OCI-M2 (cell line): Measurements from ENCODE around the gene FOCAD.
"Not testable (repeated sequence)": the region's sequence is repeated elsewhere in the genome, so short reads cannot be mapped to it uniquely, and the experiment has no call there.

ENCODE experiments used
- DNase-seq: peaks from one replicate; lab custom pipeline; 2025; ENCODE audit not compliant: unreplicated experiment; lab: John Stamatoyannopoulos, UW

FOCAD gene

DNA sequence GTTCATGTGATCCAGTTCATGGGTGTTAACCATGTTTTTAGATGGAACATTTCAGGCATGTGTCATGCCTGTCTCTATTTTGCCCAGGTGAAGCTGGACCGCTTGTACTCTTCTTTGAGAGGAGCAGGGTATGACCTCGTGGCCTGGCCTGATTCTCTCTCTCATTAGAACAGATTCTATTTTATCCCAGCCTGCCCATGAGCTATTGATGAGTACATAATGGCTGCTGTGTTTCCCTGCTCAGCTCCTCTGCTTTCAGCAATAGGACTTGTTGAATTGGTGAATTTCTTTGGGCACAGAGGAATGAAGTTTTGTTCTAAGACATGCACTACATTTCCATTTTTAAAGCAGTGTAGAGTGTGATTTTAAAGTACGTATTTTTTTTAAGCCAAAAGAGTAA is 261.2 kb downstream of the FOCAD start:
- DNase-seq: no peak

- DNase-seq: no peak
Observed at GRCh38 chr9:20945856-20946255, 261.8 kb downstream of the FOCAD start.

DNA sequence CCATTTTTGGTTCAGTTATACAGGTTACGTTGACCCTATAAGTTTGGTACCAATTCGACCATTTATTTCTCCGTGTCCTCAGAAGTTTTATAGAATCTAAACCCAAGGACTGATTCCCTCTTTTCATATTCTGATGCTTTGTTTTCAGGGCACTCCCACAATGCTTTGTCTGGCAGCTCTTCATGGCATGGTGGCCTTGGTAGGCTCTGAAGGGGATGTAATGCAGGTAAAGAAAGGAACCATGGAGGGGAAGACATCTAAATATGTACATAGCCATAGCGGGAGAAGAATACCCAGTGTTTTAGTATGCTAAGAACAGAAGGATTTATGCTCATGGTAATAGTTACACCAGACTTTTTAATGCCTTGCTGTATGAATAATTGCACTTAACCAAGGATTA is 264.6 kb downstream of the FOCAD start:
- DNase-seq: no peak

GRCh38 chr9:20950707-20951106 is 266.6 kb downstream of the FOCAD start:
- DNase-seq: no peak

DNA sequence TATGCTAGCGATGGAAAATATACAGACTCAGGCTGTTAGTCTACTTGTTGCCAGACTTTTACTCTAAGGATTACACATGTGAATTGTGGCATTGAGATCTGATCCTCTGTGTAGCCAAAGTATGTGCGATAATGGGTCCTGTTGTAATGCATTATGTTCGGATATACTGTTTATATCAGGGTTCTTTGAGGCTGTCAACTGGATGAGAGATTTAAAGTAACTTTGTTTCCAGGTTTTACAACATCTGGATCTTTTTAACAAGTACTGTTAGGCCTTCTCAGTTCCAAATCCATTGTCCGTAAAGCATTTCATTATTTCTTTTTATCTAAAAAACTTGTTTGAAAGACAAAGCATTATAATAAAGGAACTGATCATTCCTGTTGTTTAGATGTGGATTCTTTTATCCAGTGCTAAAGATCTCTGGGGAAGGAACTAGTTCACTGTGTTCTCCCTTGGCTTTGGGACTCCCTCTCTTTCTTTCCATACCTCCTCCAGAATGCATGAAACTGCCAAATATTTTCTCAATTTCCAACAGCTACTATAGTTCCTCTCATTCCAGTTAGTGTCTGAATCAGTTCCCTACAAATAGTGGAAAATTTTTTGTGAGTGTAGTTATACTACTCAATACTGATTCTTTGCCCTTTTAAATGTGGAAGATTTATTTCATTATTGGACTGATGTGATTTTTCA is 278.6 kb downstream of the FOCAD start:
- DNase-seq: no peak

DNA sequence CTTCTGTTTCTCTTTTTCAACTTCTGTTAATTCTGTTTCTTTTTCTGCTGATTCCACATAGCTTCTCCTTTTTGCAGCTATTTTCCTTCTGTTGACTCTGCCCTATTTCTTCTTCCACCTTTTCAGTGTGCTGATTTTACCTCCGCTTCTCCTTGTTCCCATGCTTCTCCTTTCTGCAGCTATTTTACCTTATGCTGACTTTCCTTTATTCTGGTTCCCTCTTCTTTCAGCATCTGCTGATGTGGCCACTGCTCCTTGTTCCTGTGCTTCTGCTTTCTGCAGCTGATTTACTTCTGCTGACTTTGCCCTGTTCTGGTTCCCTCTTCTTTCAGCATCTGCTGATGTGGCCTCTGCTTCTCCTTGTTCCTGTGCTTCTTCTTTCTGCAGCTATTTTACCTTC is 288.6 kb downstream of the FOCAD start:
- no peak for DNase-seq

DNA sequence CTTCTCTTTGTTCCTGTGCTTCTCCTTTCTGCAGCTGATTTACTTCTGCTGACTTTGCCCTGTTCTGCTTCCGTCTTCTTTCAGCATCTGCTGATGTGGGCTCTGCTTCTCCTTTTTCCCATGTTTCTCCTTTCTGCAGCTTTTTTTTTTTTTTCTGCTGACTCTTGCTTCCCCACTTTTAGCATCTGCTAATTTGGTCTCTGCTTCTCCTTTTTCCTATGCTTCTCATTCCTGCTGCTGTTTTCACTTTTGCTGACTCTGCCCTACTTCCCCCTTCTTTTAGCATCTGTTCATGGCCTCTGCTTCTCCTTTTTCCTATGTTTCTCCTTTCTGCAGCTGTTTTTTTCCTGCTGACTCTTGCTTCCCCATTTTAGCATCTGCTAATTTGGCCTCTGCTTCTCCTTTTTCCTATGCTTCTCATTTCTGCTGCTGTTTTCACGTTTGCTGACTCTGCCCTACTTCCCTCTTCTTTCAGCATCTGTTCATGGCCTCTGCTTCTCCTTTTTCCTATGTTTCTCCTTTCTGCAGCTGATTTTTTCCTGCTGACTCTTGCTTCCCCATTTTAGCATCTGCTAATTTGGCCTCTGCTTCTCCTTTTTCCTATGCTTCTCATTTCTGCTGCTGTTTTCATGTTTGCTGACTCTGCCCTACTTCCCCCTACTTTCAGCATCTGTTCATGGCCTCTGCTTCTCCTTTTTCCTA is 289.3 kb downstream of the FOCAD start:
- DNase-seq: not testable (repeated sequence)

GRCh38 chr9:20974191-20974938 is 290.3 kb downstream of the FOCAD start:
- not testable (repeated sequence) for DNase-seq

GRCh38 chr9:20978249-20978648 is 294.2 kb downstream of the FOCAD start:
- no peak for DNase-seq

DNA sequence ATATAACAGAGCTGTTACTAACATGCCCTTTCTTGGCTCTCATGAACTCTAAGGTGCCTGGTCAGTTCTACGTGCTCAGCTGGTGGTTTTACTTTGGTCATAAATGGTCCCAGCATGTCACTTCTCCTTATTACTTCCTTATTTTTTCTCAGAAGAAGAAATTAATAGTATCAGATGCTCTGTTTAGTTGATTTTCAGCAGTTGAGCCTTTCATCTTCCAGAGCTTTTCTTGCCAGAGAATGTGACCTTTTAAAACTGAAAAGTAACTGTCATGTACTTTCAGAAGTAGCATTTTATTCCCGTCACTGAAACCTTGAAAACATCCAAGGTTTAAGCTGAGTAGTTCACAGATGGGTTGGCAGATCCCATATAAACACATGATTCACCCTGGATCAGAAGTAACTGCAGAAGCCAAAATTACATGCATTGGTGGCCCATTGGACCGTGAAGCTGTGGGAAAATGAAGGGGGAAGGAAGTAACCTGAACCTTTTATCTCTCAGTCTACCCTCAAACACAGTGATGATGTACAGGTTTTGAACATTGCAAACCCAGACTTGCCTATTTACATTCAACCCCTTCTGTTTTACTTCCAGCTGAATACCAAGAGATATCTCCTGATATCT is 296.9 kb downstream of the FOCAD start:
- no peak for DNase-seq

DNA sequence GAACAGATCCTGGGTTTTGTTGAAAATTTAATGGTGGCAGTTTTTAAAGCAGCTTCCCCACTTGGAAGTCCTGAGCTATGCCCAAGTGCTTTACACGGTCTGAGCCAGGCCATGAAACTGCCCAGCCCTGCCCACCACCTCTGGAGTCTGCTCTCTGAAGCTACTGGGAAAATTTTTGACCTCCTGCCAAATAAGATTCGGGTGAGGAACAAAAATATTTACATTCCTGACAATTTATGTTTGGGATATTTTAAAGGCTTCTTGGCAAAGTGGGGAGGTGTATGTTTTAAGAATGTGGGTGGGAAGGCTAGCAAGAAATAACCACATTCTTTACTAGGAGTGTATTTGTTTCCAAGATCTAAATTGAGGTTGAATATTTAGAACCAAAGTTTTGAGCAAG is 297.4 kb downstream of the FOCAD start:
- DNase-seq: no peak

GRCh38 chr9:20984506-20984905 is 300.4 kb downstream of the FOCAD start:
- no peak for DNase-seq

DNA sequence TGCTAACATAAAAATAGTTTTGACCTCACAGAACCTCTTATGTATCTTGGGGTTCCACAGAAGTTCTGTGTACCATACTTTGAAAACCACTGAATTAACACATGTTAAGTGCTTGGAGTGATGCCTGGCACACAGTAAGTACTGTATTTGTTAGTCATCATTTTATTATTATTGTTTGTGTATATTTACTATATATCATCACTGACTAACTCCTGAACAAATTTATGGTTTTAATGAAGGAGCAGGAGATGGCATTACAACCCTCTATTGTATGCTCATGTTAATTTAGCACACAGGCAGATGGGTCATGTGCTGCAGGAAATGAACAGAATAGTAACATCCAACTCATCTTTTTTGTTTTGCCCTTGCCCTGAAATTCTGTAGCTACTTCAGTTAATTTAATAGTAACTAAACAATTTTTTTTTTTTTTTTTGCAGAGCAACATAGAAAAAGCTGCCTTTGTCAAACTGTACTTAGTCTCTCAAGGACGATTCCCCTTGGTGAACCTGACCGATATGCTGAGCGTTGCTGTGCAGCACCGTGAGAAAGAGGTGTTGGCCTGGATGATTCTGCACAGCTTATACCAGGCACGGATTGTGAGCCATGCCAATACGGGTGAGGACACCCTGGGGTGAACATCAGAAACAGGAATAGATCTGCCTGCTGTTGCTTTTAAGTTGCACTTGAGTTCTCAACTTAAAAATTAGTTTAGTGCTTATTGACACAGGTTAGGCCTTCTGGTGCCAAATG is 302.0 kb downstream of the FOCAD start:
- no peak for DNase-seq

- no peak for DNase-seq
Observed at GRCh38 chr9:20987521-20987920, 303.5 kb downstream of the FOCAD start.

DNA sequence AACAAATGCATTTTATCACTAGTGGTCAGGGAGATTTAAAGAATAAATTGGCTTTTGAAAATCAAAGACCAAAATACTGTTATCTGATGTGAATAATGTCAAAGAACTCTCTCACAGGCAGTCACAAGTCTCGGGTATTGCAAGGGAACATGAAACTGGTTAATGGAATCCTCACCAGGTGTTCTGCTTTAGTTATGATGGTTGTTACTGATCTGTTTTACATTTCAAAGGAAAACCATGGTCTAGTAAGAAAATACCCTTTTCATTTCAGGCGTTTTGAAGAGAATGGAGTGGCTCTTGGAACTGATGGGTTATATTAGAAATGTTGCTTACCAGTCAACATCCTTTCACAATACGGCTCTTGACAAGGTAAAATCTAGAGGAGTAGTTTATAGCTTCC is 304.0 kb downstream of the FOCAD start:
- DNase-seq: no peak

DNA sequence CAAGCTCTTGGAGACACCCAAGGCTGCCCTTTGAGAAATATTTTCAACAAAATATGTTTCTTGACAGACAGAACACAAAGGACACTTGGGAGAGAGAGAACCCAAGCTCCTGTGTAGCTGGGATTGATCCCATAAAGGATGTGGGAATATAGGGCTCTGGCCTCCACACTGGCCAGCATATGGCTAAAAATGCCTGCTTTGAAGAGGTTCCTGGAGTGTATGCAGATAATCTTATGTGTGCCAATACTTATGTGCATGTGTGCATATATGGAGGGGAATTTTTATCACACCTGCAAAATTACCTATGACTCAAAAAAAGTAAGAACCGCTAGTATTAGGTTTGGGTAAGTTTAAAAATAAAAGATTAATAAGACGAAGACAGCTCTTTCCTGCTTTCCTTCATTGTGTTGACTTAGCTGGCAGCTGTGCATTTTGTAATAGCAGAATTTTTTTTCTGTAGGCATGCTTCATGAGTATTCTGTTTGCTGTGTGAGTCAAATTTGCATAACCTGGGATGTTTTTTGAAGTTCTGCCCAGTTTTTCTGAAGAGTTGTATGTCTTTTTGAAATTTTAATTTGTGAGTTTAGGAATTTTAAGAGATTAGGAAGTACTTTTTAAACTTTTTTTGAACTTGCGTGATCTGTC is 304.7 kb downstream of the FOCAD start:
- DNase-seq: no peak

- DNase-seq: no peak
Observed at GRCh38 chr9:20989923-20990341, 305.9 kb downstream of the FOCAD start.

DNA sequence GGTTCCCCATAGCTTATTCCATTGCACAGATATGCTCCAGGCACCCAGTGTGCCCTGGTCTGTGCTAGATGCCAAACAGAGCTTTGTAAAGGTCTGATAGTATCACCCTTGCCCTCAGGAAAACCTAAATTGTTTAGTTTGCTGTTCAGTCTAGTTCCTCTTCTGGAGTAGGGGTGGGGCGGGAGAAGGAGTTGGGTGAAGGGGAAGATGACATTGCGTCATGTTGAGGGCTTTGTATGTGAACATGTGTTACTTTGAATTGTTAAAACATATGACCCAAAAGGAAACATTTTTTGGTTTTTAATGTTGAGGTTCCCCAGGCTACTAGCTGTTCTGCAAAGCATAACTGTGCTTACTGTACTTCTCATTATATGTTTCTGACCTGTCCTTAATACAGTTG is 306.8 kb downstream of the FOCAD start:
- no peak for DNase-seq

GRCh38 chr9:20994486-20994885 is 310.4 kb downstream of the FOCAD start:
- no peak for DNase-seq

DNA sequence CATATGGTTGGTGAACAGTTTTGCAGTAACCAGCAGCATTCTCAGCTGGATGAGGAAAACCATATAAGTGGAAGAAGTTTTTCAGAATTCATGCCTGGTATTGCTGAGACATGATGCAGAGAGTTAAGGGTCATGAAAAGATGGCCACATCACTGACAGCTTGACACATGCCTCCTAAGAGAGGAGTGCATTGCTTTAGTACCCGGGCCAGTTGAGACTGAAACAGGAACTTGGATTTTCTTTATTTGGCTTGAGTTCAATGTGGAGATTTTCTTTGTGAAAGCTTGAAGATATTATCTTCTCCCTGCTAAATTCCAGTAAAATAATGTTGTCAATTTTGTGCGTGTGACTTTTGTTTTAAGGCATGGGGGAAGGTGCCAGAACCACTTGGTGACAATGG is 311.6 kb downstream of the FOCAD start:
- DNase-seq: no peak
